Kidney epithelial cell (primary cell): Measurements from ENCODE around the gene MAGI1. TPM values are rescaled to one million over a fixed set of nuclear protein-coding genes. Genes with fewer than 3 reads are reported as not detected.

Source experiments
- DNase-seq: peaks from one replicate; pipeline ENCODE4 v3.0.0-alpha.2; 2010; ENCODE audit warnings: low read depth
- H3K27me3 ChIP-seq: 2 replicates; pipeline ENCODE4 v1.6.0; 2011; ENCODE audit warnings: low read length; ENCODE audit not compliant: control insufficient read depth, insufficient read depth
- H3K36me3 ChIP-seq: 2 replicates; pipeline ENCODE4 v1.5.1; 2011; ENCODE audit warnings: low read length; ENCODE audit not compliant: control insufficient read depth, insufficient read depth
- H3K4me3 ChIP-seq: 2 replicates; pipeline ENCODE4 v1.5.1; 2011; ENCODE audit warnings: low read depth, mild to moderate bottlenecking, control low read depth, low read length
- total RNA-seq: library from RNA; depleted of rRNA; stranded (reverse); fragments of >200 nt; gene quantifications from 2 replicates; pipeline ENCODE4 v1.2.3, GENCODE V29; 2015
- TF ChIP-seq, protein P1 (sequence below): IDR thresholded peaks from 2 replicates; pipeline ENCODE4 v1.5.1; 2011; ENCODE audit warnings: mild to moderate bottlenecking, moderate library complexity, low read length, control low read depth, inconsistent platforms; ENCODE audit not compliant: insufficient read depth, poor library complexity, severe bottlenecking

The MAGI1 gene
- total RNA-seq, 1 donor from 2014 or later, result 15.8 TPM

DNA sequence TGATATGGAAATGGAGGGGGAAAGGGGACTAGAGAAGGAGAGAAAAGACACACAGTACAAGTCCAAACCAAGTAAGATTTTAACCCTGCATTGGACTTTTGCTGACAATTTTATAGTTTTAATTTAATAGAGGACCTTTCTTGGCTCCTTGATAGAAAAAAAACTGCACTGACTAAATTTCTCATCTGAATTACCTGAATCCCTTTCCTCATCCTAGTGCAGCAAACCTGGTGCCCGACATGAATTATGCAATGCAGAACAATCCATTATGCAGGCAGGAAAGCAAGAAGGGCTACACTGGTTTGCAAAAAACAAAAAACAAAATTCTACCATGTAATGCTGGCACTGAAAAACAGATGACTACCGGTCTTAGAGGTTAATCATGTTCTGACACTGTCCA lies 15.5 kb downstream of the MAGI1 start:
- TF ChIP-seq, protein P1, sequence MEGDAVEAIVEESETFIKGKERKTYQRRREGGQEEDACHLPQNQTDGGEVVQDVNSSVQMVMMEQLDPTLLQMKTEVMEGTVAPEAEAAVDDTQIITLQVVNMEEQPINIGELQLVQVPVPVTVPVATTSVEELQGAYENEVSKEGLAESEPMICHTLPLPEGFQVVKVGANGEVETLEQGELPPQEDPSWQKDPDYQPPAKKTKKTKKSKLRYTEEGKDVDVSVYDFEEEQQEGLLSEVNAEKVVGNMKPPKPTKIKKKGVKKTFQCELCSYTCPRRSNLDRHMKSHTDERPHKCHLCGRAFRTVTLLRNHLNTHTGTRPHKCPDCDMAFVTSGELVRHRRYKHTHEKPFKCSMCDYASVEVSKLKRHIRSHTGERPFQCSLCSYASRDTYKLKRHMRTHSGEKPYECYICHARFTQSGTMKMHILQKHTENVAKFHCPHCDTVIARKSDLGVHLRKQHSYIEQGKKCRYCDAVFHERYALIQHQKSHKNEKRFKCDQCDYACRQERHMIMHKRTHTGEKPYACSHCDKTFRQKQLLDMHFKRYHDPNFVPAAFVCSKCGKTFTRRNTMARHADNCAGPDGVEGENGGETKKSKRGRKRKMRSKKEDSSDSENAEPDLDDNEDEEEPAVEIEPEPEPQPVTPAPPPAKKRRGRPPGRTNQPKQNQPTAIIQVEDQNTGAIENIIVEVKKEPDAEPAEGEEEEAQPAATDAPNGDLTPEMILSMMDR, result no peak
- no peak overlapping the region for H3K4me3 ChIP-seq

DNA sequence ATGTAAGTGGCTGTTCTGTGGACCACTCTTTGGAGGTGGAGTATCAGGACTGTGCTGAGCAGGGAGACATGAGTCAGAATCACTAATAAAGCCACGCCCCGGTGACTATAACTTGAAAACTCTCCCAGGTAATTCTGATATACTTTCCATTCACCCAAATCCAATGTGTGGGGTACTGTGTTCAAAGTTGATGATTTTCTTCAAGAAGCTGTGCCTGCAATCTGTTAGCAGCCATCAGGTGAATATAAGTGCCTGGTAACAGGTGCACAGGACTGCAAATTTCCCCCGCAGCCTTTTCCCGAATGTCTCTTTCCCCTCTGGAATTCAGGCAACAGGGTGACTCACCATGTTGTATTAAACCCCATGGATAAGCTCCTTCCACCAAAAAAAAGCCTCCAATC lies 17.0 kb downstream of the MAGI1 start:
- DNase-seq, result no peak

More for the DNA sequence above, 15.5 kb downstream of the MAGI1 start:
- H3K27me3 ChIP-seq, result no peaks in the 10 kb centered on the region
- H3K36me3 ChIP-seq, result no peaks in the 10 kb centered on the region
- no peak for DNase-seq

DNA sequence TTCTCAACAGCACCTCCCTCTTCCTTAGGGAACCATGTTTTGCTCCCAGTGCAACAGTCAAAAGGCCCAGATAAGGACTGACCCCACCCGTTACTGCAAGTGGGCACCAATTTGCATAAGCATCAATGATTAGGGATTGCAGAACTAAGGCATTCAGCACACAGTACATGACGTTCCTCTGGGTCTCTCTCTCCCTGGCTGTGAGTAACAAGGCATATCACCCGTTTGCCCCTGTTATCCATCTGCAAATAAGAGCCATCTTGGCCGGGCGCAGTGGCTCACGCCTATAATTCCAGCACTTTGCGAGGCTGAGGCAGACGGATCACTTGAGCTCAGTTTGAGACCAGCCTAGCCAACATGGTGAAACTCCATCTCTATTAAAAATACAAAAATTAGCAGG lies 18.8 kb downstream of the MAGI1 start:
- Histone ChIP-seq H3K36me3 (no peaks in the 10 kb centered on the region), H3K27me3 (no peaks in the 10 kb centered on the region), H3K4me3 (no peak overlapping the region)
- TF ChIP-seq, protein P1, result no peak
- DNase-seq, result no peak

More for the DNA sequence above, 17.0 kb downstream of the MAGI1 start:
- H3K27me3 ChIP-seq, result no peaks in the 10 kb centered on the region
- H3K4me3 ChIP-seq, result no peak overlapping the region
- TF ChIP-seq, protein P1, result no peak
- no peaks in the 10 kb centered on the region for H3K36me3 ChIP-seq

DNA sequence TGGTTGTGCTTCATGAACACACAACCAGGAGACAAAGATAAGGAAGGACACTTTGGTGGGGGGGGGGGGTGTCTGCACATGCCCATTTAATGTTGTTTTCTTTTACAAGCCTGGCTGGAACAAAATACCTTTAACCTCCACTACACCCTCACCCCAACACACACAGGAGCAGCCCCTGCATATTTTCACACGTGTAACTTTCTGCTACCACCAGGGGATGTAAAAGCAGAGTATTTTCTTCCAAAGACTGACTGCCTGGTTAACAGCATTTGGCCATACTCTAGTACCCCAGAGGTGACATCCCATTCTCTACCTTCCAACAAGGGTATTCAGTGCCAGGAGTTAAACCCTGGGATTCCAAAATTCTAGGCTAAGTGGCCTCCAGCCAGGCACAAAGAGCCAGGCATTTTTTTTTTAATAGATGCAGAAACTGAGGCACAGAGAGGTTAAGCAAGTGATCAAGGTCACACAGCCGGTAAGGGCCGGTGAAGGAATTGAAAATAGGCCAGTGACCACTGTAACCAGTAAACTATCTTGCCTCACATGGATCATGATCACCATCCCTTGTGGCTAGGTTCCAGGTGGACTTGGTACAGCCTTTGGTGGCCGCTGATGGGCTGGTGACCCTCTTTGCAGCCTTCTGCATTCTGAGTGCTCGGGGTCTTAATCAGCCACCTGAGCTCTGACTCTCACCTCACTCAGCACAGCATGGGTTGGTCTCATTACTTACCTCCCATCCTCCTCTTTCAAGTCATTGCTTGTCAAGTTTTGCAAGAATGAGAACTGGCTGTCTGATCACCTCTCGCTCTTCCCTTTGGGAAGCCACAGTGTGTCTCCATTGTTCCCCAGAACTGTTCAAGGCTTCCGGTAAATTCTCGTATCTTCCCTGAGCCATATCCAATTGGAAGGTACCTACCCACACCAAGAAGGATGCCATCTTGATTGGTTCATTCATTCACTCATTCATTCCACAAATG lies 20.4 kb downstream of the MAGI1 start:
- Histone ChIP-seq H3K4me3 (no peak overlapping the region), H3K27me3 (no peaks in the 10 kb centered on the region), H3K36me3 (no peaks in the 10 kb centered on the region)
- DNase-seq, result no peak
- TF ChIP-seq, protein P1, result no peak

DNA sequence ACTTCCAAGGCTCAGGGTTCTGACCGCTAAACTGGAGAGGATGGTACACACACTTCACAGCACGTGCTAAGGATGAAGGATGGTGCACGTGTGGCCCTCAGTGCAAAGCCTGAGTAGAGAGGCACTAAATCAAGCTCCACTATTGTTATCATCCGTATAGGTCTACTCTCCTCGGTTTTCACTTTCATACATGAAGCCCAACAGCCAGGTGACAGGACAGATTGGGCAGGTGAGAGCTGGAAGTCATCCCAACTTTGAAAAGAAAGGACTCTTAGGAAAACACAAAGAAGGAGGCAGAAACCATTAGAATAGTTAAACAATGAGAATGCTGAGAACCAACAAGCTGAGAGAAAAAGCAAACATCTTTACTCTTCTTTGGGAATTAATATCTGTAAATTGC lies 21.1 kb downstream of the MAGI1 start:
- TF ChIP-seq, protein P1, result no peak
- no peak for DNase-seq
- H3K4me3 ChIP-seq, result no peak overlapping the region

More for the DNA sequence above, 21.1 kb downstream of the MAGI1 start:
- no peaks in the 10 kb centered on the region for H3K27me3 ChIP-seq
- H3K36me3 ChIP-seq, result no peaks in the 10 kb centered on the region
